Suprapubic skin (tissue), 4 donors: Measurements from ENCODE around the gene S100A5. TPM values are rescaled to one million over a fixed set of nuclear protein-coding genes. Genes with fewer than 3 reads are reported as not detected.
A peak's percentile ranks its signal among the peaks of the same experiment; 100 is the strongest.

Experiments used
- DNase-seq, 2 donors: peaks; one replicate each; pipeline ENCODE4 v3.0.0-alpha.2; 2019; ENCODE audit warnings: low spot score in 2 of 2
- H3K27ac ChIP-seq: fragments of 200-600 bp; sonication (generic); one replicate; pipeline ENCODE4 v1.5.1; 2019
- H3K27me3 ChIP-seq: fragments of 200-600 bp; sonication (generic); one replicate; pipeline ENCODE4 v1.5.1; 2019
- H3K36me3 ChIP-seq: fragments of 200-600 bp; sonication (generic); one replicate; pipeline ENCODE4 v1.5.1; 2019
- H3K4me1 ChIP-seq: fragments of 200-600 bp; sonication (generic); one replicate; pipeline ENCODE4 v1.5.1; 2019
- H3K4me3 ChIP-seq: fragments of 200-600 bp; sonication (generic); one replicate; pipeline ENCODE4 v1.5.1; 2019; ENCODE audit warnings: mild to moderate bottlenecking
- H3K9me3 ChIP-seq: fragments of 200-600 bp; sonication (generic); one replicate; pipeline ENCODE4 v1.5.1; 2019
- CTCF ChIP-seq, 2 donors: fragments of 200-600 bp in 1 of 2; fragments of 450-650 bp in 1 of 2; sonication (generic) in 1 of 2; IDR thresholded peaks; one replicate each; pipeline ENCODE4 v1.5.1; 2016 to 2019; ENCODE audit warnings: antibody characterized with exemption in 2 of 2, mild to moderate bottlenecking in 1 of 2, moderate library complexity in 1 of 2
- EP300 ChIP-seq: sonication (generic); formaldehyde crosslinking; IDR thresholded peaks from one replicate; pipeline ENCODE4 v1.6.1; 2017; ENCODE audit warnings: antibody characterized with exemption
- POLR2A ChIP-seq, 2 donors: fragments of 450-650 bp; IDR thresholded peaks; one replicate each; pipeline ENCODE4 v1.6.1; 2017; ENCODE audit warnings: antibody characterized with exemption in 2 of 2, mild to moderate bottlenecking in 2 of 2, moderate library complexity in 2 of 2
- POLR2AphosphoS5 ChIP-seq, 3 donors: sonication (generic); formaldehyde crosslinking; IDR thresholded peaks; one replicate each; pipeline ENCODE4 v1.6.1; 2017; ENCODE audit warnings: antibody characterized with exemption in 3 of 3
- WGBS: methylation state at CpG from one replicate; pipeline ENCODE4 v1.1.5; 2018; 5-methylcytosine and 5-hydroxymethylcytosine counted together
- total RNA-seq, 4 donors: library from RNA; depleted of rRNA; stranded (reverse); fragments of >200 nt; gene quantifications; one replicate each; pipeline ENCODE4 v1.1.0, GENCODE V29; 2016

The S100A5 gene
- total RNA-seq, 4 donors from 2014 or later, result not detected

DNA sequence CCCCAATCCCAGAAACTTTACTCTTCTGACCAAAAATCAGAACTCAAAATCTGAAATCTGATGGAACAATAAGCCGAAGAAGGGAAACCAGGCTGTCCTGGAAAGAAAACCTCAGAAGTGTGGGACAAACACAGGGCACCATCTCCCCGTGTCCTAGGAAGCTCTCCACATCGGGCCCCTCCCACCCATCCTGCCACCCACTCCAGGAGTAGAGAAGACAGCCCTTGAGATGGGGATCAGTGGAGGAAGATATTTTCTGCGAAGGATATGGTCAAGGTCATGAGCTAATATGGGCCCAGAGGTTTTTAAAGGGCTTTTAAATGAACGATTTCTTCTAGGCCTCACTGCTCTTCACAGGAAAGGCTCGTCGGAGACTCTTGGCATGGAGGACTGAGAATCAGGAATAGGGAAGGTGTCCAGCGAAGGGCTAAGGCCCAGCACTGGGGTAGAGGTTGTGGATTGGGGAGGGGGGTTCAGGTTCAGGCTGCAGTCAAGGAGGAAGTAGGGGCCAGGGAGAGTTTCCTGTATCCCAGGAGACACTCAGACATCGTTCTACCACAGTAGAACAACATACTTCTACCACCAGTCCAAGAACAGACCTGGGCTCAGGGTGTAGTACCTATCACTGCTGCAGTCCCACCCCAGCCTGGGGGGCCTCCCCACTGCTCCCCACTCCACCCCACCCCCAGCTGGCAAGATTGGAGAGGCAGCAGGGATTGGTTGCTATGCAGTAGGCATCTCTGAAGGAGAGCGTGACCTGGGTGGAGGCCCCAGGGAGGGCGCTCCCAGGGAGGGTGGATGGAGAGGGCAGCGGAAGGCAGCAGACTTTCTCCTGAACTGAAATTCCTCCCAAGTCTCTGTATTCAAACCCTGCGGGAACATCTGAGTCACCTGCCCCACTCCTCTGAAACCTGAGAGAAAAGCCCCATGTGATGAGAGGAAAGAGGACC lies 1.2 kb upstream of the S100A5 start:
- Histone ChIP-seq H3K36me3 (no peaks in the 10 kb centered on the region), H3K4me3 (no peak overlapping the region), H3K4me1 (peaks cover 94% of the 10 kb centered on the region), H3K9me3 (no peaks in the 10 kb centered on the region), H3K27me3 (no peaks in the 10 kb centered on the region), H3K27ac (peak overlapping the region; percentile 71)
- no peak for DNase-seq
- TF ChIP-seq POLR2A (IDR thresholded peaks at IDR 0.05), result no peak
- TF ChIP-seq EP300, result no peak
- TF ChIP-seq POLR2AphosphoS5 (IDR thresholded peaks at IDR 0.05), result no peak
- TF ChIP-seq CTCF (IDR thresholded peaks at IDR 0.05), result no peak
- 59% methylated on average over 13 of the region's 13 CpGs for WGBS

- Histone ChIP-seq H3K27me3 (no peaks in the 10 kb centered on the region), H3K36me3 (no peaks in the 10 kb centered on the region), H3K4me3 (no peak overlapping the region), H3K4me1 (peaks cover 96% of the 10 kb centered on the region), H3K9me3 (no peaks in the 10 kb centered on the region), H3K27ac (peak overlapping the region; percentile 71)
- no peak for DNase-seq
- 81% methylated on average over 4 of the region's 4 CpGs for WGBS
- no peak for TF ChIP-seq EP300
- no peak for TF ChIP-seq POLR2A (IDR thresholded peaks at IDR 0.05)
- TF ChIP-seq CTCF (IDR thresholded peaks at IDR 0.05), result no peak
- no peak for TF ChIP-seq POLR2AphosphoS5 (IDR thresholded peaks at IDR 0.05)
Observed at GRCh38 chr1:153539395-153540093, 1.2 kb downstream of the S100A5 start.

GRCh38 chr1:153538315-153538821 lies 2.4 kb downstream of the S100A5 start:
- Histone ChIP-seq H3K9me3 (no peaks in the 10 kb centered on the region), H3K27me3 (no peaks in the 10 kb centered on the region), H3K4me1 (peaks cover 96% of the 10 kb centered on the region), H3K4me3 (no peak overlapping the region), H3K36me3 (no peaks in the 10 kb centered on the region), H3K27ac (peak overlapping the region; percentile 57)
- TF ChIP-seq POLR2A (IDR thresholded peaks at IDR 0.05) (no peak), CTCF (IDR thresholded peaks at IDR 0.05) (no peak), EP300 (no peak), POLR2AphosphoS5 (IDR thresholded peaks at IDR 0.05) (no peak)
- no peak for DNase-seq
- 20% methylated on average over 6 of the region's 6 CpGs for WGBS

GRCh38 chr1:153537376-153537730 lies 3.4 kb downstream of the S100A5 start:
- no peaks in the 10 kb centered on the region for H3K9me3 ChIP-seq
- WGBS, result 100% methylated on average over 6 of the region's 6 CpGs
- TF ChIP-seq POLR2A (IDR thresholded peaks at IDR 0.05), result no peak
- no peak for TF ChIP-seq POLR2AphosphoS5 (IDR thresholded peaks at IDR 0.05)
- TF ChIP-seq EP300, result no peak
- no peak for TF ChIP-seq CTCF (IDR thresholded peaks at IDR 0.05)
- H3K4me1 ChIP-seq, result peaks cover 96% of the 10 kb centered on the region
- no peaks in the 10 kb centered on the region for H3K27me3 ChIP-seq
- H3K36me3 ChIP-seq, result no peaks in the 10 kb centered on the region
- no peak overlapping the region for H3K27ac ChIP-seq
- no peak for DNase-seq
- no peak overlapping the region for H3K4me3 ChIP-seq
